ENCODE results near the gene ANKRD45.
"Not testable (repeated sequence)": the region's sequence is repeated elsewhere in the genome, so short reads cannot be mapped to it uniquely, and the experiment has no call there.

ANKRD45 gene

GRCh38 chr1:173642450-173643139 is 27.1 kb downstream of the ANKRD45 start:
- DNase-seq, result not testable (repeated sequence)

GRCh38 chr1:173639102-173639501 is 30.5 kb downstream of the ANKRD45 start:
- DNase-seq, result no peak

GRCh38 chr1:173638043-173639021 is 31.3 kb downstream of the ANKRD45 start:
- no peak for DNase-seq

- DNase-seq, result not testable (repeated sequence)
Observed at GRCh38 chr1:173637236-173638042, 32.2 kb downstream of the ANKRD45 start.

GRCh38 chr1:173635116-173635515 is 34.5 kb downstream of the ANKRD45 start, which contains the start of gene TEX50:
Gene TEX50 (plus strand): TSS chr1:173635338. CDS start chr1:173635522, 184 bp downstream.
- DNase-seq, result no peak

GRCh38 chr1:173628888-173629287 is 40.8 kb downstream of the ANKRD45 start:
- DNase-seq, result no peak

- DNase-seq, result no peak
Observed at GRCh38 chr1:173627269-173627668, 42.4 kb downstream of the ANKRD45 start.

GRCh38 chr1:173616859-173617258 is 52.8 kb downstream of the ANKRD45 start:
- DNase-seq, result no peak

- DNase-seq, result not testable (repeated sequence)
Observed at GRCh38 chr1:173613086-173613485, 56.6 kb downstream of the ANKRD45 start.

GRCh38 chr1:173608503-173609216 is 61.0 kb downstream of the ANKRD45 start:
- DNase-seq, result no peak

- no peak for DNase-seq
Observed at GRCh38 chr1:173603056-173603591, 66.5 kb downstream of the ANKRD45 start, which contains the start of gene SLC9C2. Gene SLC9C2 (minus strand): TSS chr1:173603072. CDS start chr1:173601776, 1,296 bp downstream.

GRCh38 chr1:173601588-173601987 is 68.1 kb downstream of the ANKRD45 start:
- no peak for DNase-seq

GRCh38 chr1:173596097-173596825 is 73.4 kb downstream of the ANKRD45 start:
- DNase-seq, result no peak

GRCh38 chr1:173591138-173591537 is 78.5 kb downstream of the ANKRD45 start:
- DNase-seq, result not testable (repeated sequence)

- no peak for DNase-seq
Observed at GRCh38 chr1:173590557-173590956, 79.1 kb downstream of the ANKRD45 start.

GRCh38 chr1:173581383-173582079 is 88.1 kb downstream of the ANKRD45 start:
- DNase-seq, result no peak

GRCh38 chr1:173580658-173581057 is 89.0 kb downstream of the ANKRD45 start:
- DNase-seq, result no peak

- no peak for DNase-seq
Observed at GRCh38 chr1:173580071-173580470, 89.6 kb downstream of the ANKRD45 start.

GRCh38 chr1:173573596-173573995 is 96.1 kb downstream of the ANKRD45 start:
- DNase-seq, result no peak

GRCh38 chr1:173572201-173572873 is 97.3 kb downstream of the ANKRD45 start:
- no peak for DNase-seq
